Peyer's patch (tissue), 4 donors: ENCODE measurements around the gene SERINC1. TPM values are rescaled to one million over a fixed set of nuclear protein-coding genes. Genes with fewer than 3 reads are reported as not detected.

Experiments
- DNase-seq, 3 donors: peaks; one replicate each; pipeline ENCODE4 v3.0.0-alpha.2; 2017 to 2019
- H3K27ac ChIP-seq, 4 donors: fragments of 200-600 bp; sonication (generic); one replicate each; pipeline ENCODE4 v1.5.1; 2016 to 2019
- H3K27me3 ChIP-seq, 2 donors: fragments of 200-600 bp; sonication (generic); one replicate each; pipeline ENCODE4 v1.5.1; 2019
- H3K36me3 ChIP-seq, 3 donors: fragments of 200-600 bp; sonication (generic); one replicate each; pipeline ENCODE4 v1.5.1; 2016 to 2019
- H3K4me1 ChIP-seq, 4 donors: fragments of 200-600 bp; sonication (generic); one replicate each; pipeline ENCODE4 v1.5.1; 2016 to 2019
- H3K4me3 ChIP-seq, 4 donors: fragments of 200-600 bp; sonication (generic); 1 replicate in 3 of 4; 2 replicates in 1 of 4; pipeline ENCODE4 v1.5.1; 2016 to 2019; ENCODE audit warnings: mild to moderate bottlenecking in 1 of 4
- H3K9me3 ChIP-seq, 4 donors: fragments of 200-600 bp; sonication (generic); one replicate each; pipeline ENCODE4 v1.5.1; 2016 to 2019; ENCODE audit warnings: mild to moderate bottlenecking in 1 of 4
- CTCF ChIP-seq, 6 experiments: fragments of 450-650 bp in 4 of 6; fragments of 200-600 bp in 2 of 6; sonication (generic) in 1 of 6; IDR thresholded peaks; one replicate each; pipeline ENCODE4 v1.5.1; 2017 to 2019; ENCODE audit warnings: antibody characterized with exemption in 6 of 6, mild to moderate bottlenecking in 3 of 6, moderate library complexity in 1 of 6
- POLR2A ChIP-seq, 2 donors: fragments of 450-650 bp; IDR thresholded peaks; one replicate each; pipeline ENCODE4 v1.5.1; 2017; ENCODE audit warnings: antibody characterized with exemption in 2 of 2, mild to moderate bottlenecking in 2 of 2, moderate library complexity in 2 of 2
- small RNA-seq, 2 donors: library from RNA; depleted of rRNA; stranded (forward); fragments of <200 nt; gene quantifications; one replicate each; pipeline ENCODE3, GENCODE V24; 2016
- total RNA-seq, 4 donors: library from RNA; depleted of rRNA; stranded (reverse); fragments of >200 nt; gene quantifications; one replicate each; pipeline ENCODE4 v1.1.0, GENCODE V29; 2016

The SERINC1 gene
- total RNA-seq, 4 donors from 2014 or later = 50.3 to 115 (median 70.0) TPM

DNA sequence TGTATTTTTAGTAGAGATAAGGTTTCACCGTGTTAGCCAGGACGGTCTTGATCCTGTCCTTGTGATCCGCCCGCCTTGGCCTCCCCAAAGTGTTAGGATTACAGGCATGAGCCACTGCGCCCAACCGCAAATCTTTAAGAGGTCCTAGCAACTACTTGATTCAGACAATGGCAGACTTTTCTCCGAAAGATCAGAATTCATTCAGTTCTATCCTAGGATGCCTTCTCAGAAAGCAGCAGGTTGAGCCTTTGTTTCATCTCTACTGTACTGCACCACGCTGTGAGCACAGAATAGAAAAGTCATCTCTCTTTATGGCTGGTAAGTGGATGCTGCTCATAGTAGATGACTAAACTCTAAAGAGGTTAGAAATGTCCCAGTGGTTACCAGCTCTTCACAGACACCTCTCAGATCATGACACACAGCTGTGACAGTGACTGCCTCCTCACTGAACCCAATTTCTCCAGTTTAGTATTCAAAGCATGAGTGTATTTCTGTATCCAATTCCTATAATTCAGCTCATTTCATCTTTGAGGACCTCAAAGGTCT is 78.2 kb downstream of the SERINC1 start:
- no peak for DNase-seq
- Histone ChIP-seq H3K4me3 (no peak overlapping the region), H3K9me3 (no peaks in the 10 kb centered on the region), H3K27me3 (no peaks in the 10 kb centered on the region), H3K4me1 (no peaks in the 10 kb centered on the region), H3K36me3 (no peaks in the 10 kb centered on the region), H3K27ac (no peak overlapping the region)
- TF ChIP-seq POLR2A (IDR thresholded peaks at IDR 0.05) (no peak), CTCF (IDR thresholded peaks at IDR 0.05) (no peak)

Small RNAs within 50 kb of the gene (small RNA-seq; reads per million reads assigned to genes)
- gene Z99129.1 = 0 reads per million in 2 donors

Other genes with a start within 250 kb of the SERINC1 start
- 10 to 100 TPM in 2 of 4 donors, 1 to 10 TPM in 2; 6.9 to 21.5 (median 11.4) TPM for gene HSF2, start 72.2 kb downstream of the SERINC1 start, total RNA-seq
- gene PKIB, start 138.6 kb upstream of the SERINC1 start, total RNA-seq = 100 to 1,000 TPM in 1 of 4 donors, 10 to 100 TPM in 2, 1 to 10 TPM in 1; 4.1 to 119 (median 41.9) TPM